Natural killer cell (primary cell): ENCODE data around the gene FARP1. TPM values are rescaled to one million over a fixed set of nuclear protein-coding genes. Genes with fewer than 3 reads are reported as not detected.

Source experiments
- ATAC-seq, 3 donors: fragments of 150-1000 bp in 2 of 3; fragments of 200-7000 bp in 1 of 3; cut with Tn5 transposase; 1 replicate in 1 of 3; 2 replicates in 2 of 3; pipeline ENCODE4 v1.10.0; 2021; ENCODE audit warnings: mild to moderate bottlenecking in 2 of 3, moderate library complexity in 2 of 3
- DNase-seq, 2 donors: peaks; one replicate each; pipeline versions ENCODE4 v3.0.0 to v3.0.0-alpha.2; 2013 to 2021; ENCODE audit warnings: mixed read lengths in 1 of 2
- H3K27ac ChIP-seq: one replicate; pipeline ENCODE4 v1.5.1; 2013; ENCODE audit warnings: mild to moderate bottlenecking, low read length
- H3K27me3 ChIP-seq: one replicate; pipeline ENCODE4 v1.6.1; 2013; ENCODE audit warnings: low read length; ENCODE audit not compliant: control insufficient read depth, insufficient read depth
- H3K36me3 ChIP-seq: one replicate; pipeline ENCODE4 v1.6.1; 2013; ENCODE audit warnings: low read length; ENCODE audit not compliant: control insufficient read depth, insufficient read depth
- H3K4me1 ChIP-seq: one replicate; pipeline ENCODE4 v1.6.1; 2013; ENCODE audit warnings: low read length; ENCODE audit not compliant: control insufficient read depth, insufficient read depth
- H3K4me3 ChIP-seq: one replicate; pipeline ENCODE4 v1.5.1; 2013; ENCODE audit warnings: low read length
- H3K9me3 ChIP-seq: one replicate; pipeline ENCODE4 v1.6.1; 2013; ENCODE audit warnings: low read length; ENCODE audit not compliant: control insufficient read depth, insufficient read depth
- H3K27ac Mint-ChIP-seq, 2 donors: one replicate each; pipeline ENCODE4 v1.8.0; 2022; ENCODE audit warnings: mild to moderate bottlenecking in 2 of 2, mixed read lengths in 2 of 2, moderate library complexity in 1 of 2
- H3K27me3 Mint-ChIP-seq, 2 donors: one replicate each; pipeline ENCODE4 v1.8.0; 2022; ENCODE audit warnings: low read depth in 2 of 2, mixed read lengths in 2 of 2
- H3K36me3 Mint-ChIP-seq: one replicate; pipeline ENCODE4 v1.8.0; 2022; ENCODE audit warnings: mixed read lengths
- H3K4me1 Mint-ChIP-seq, 2 donors: one replicate each; pipeline ENCODE4 v1.8.0; 2022; ENCODE audit warnings: mixed read lengths in 2 of 2
- H3K4me3 Mint-ChIP-seq: one replicate; pipeline ENCODE4 v1.8.0; 2022; ENCODE audit warnings: mild to moderate bottlenecking, moderate library complexity, mixed read lengths
- H3K9me3 Mint-ChIP-seq, 2 donors: one replicate each; pipeline ENCODE4 v1.8.0; 2022; ENCODE audit warnings: mixed read lengths in 2 of 2
- WGBS: methylation state at CpG from one replicate; pipeline ENCODE4 v1.1.7; 2013; ENCODE audit warnings: missing lambda C conversion rate; ENCODE audit not compliant: insufficient coverage; 5-methylcytosine and 5-hydroxymethylcytosine counted together
- intact Hi-C: fragments of 100-400 bp; cut with micrococcal nuclease; formaldehyde crosslinking; loops from one replicate; pipeline ENCODE4 v1.14.2; 2022
- total RNA-seq, 4 donors: library from RNA; stranded (reverse); fragments of 120-200 nt in 1 of 4; gene quantifications; one replicate each; pipeline versions ENCODE4 v1.2.3 to v1.2.4, GENCODE V29; 2013 to 2022
- TF ChIP-seq, protein P1 (sequence below): fragments of 200-600 bp; IDR thresholded peaks from one replicate; pipeline ENCODE4 v1.8.0; 2022; ENCODE audit warnings: antibody characterized with exemption

The FARP1 gene
- total RNA-seq, 3 donors from 2014 or later (not counting 1 experiment from before 2014, with no cell fraction given) = 0.71 to 1.2 (median 1.1) TPM

DNA sequence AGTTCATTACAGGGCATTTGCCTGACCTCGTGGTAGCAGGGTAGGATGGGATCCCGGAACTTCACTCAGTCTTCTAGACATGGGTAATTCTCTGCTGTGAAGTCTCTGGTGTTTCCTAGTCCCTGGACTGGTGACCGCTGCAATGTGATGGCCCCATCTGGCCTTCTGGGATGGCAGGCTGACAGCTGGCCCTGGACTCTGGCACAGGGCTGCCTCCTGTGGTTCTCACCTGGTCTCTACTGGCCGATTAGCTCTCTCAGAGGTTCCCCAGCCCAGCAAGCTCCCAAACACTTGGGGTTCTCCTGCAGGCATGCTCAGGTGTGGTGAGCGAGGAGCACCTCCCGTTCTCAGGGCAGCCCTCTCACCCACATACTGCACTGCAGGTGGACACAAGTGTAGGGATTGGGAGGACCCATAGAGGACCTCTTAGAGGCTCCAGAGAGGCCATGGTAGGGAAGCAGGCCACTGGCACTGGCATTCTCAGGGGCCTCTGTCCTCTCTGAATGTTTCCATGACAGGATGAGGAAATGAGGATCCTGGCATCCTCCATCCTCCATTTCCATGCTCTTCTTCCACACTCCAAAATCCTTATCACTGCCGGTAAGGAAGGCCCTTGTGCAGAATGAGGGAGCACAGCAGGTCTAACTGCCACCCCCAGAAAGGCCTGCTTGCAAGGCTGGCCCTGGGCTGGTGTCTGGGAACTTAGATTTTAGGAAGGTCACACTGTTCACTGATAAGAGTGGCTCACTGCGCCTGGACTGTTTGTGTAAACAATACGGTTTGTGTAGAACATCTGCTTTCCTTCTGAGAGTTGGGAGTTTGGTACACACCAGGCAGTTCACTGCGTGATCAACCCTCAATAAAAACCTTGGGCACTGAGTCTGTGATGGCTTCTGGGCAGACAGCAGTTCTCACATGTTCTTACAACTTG lies 31.5 kb upstream of the FARP1 start:
- 82% methylated on average over 8 of the region's 10 CpGs for WGBS
- Mint-ChIP-seq H3K4me1 (no peaks in the 10 kb centered on the region), H3K27me3 (no peaks in the 10 kb centered on the region), H3K9me3 (no peaks in the 10 kb centered on the region), H3K36me3 (no peaks in the 10 kb centered on the region), H3K4me3 (no peak overlapping the region), H3K27ac (no peak overlapping the region)
- ATAC-seq = no peak
- TF ChIP-seq, protein P1, sequence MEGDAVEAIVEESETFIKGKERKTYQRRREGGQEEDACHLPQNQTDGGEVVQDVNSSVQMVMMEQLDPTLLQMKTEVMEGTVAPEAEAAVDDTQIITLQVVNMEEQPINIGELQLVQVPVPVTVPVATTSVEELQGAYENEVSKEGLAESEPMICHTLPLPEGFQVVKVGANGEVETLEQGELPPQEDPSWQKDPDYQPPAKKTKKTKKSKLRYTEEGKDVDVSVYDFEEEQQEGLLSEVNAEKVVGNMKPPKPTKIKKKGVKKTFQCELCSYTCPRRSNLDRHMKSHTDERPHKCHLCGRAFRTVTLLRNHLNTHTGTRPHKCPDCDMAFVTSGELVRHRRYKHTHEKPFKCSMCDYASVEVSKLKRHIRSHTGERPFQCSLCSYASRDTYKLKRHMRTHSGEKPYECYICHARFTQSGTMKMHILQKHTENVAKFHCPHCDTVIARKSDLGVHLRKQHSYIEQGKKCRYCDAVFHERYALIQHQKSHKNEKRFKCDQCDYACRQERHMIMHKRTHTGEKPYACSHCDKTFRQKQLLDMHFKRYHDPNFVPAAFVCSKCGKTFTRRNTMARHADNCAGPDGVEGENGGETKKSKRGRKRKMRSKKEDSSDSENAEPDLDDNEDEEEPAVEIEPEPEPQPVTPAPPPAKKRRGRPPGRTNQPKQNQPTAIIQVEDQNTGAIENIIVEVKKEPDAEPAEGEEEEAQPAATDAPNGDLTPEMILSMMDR = no peak
- Histone ChIP-seq H3K27ac (no peak overlapping the region), H3K4me1 (no peaks in the 10 kb centered on the region), H3K36me3 (no peaks in the 10 kb centered on the region), H3K4me3 (no peak overlapping the region), H3K9me3 (no peaks in the 10 kb centered on the region), H3K27me3 (no peaks in the 10 kb centered on the region)
- intact Hi-C loops = no loop called here
- no peak for DNase-seq

DNA sequence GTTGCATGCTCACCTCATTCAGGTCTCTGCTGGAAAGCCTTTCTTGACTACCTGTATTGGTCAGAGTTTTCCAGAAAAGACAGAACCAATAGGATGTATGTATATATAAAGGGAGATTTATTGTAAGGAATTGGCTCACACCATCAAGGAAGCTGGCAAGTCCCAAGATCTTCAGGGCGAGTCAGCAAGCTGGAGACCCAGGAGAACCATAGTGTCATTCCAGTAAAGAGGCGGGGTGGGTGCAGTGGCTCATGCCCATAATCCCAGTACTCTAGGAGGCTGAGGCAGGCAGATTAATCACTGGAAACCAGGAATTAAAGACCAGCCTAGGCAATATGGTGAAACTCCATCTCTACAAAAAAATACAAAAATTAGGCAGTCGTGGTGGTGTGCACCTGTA lies 30.4 kb upstream of the FARP1 start:
- no peaks in the 10 kb centered on the region for H3K9me3 Mint-ChIP-seq
- Histone ChIP-seq H3K9me3 (no peaks in the 10 kb centered on the region), H3K27me3 (no peaks in the 10 kb centered on the region), H3K36me3 (no peaks in the 10 kb centered on the region), H3K4me3 (no peak overlapping the region), H3K4me1 (no peaks in the 10 kb centered on the region), H3K27ac (no peak overlapping the region)
- no peaks in the 10 kb centered on the region for H3K4me1 Mint-ChIP-seq
- no peaks in the 10 kb centered on the region for H3K36me3 Mint-ChIP-seq
- H3K27me3 Mint-ChIP-seq = no peaks in the 10 kb centered on the region
- H3K27ac Mint-ChIP-seq = no peak overlapping the region
- intact Hi-C loops = no loop called here
- no peak overlapping the region for H3K4me3 Mint-ChIP-seq
- TF ChIP-seq, protein P1 = no peak
- WGBS = 90% methylated on average over 3 of the region's 3 CpGs
- DNase-seq (no peak), ATAC-seq (no peak)

DNA sequence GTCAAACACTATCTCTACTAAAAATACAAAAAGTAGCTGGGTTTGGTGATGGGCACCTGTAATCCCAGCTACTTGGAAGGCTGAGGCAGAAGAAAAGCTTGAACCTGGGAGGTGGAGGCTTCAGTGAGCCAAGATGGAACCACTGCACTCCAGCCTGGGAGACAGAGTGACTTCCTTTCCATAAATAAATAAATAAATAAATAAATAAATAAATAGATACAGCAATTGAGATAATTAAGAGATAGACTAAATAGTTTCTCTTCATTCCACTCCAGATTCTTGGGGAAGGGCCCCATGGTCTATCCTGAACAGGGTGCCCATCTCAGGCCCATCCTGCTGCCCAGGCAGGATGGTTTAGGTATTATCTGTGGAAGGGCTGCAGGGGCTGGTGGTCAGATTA lies 24.0 kb upstream of the FARP1 start:
- intact Hi-C loops = no loop called here
- no peak overlapping the region for H3K27ac ChIP-seq
- no peaks in the 10 kb centered on the region for H3K9me3 ChIP-seq
- Mint-ChIP-seq H3K27me3 (peaks cover 0 to under 1% of the 10 kb centered on the region in 2 donors), H3K9me3 (no peaks in the 10 kb centered on the region), H3K4me1 (no peaks in the 10 kb centered on the region), H3K27ac (no peak overlapping the region), H3K4me3 (no peak overlapping the region), H3K36me3 (no peaks in the 10 kb centered on the region)
- no peak for ATAC-seq
- H3K36me3 ChIP-seq = no peaks in the 10 kb centered on the region
- H3K4me1 ChIP-seq = no peaks in the 10 kb centered on the region
- H3K4me3 ChIP-seq = no peak overlapping the region
- no peaks in the 10 kb centered on the region for H3K27me3 ChIP-seq
- TF ChIP-seq, protein P1 = no peak
- DNase-seq = no peak
